ENCODE results near the gene LCE7A. TPM values are rescaled to one million over a fixed set of nuclear protein-coding genes. Genes with fewer than 3 reads are reported as not detected.

The LCE7A gene
- total RNA-seq, 2 donors from 2014 or later = not detected

DNA sequence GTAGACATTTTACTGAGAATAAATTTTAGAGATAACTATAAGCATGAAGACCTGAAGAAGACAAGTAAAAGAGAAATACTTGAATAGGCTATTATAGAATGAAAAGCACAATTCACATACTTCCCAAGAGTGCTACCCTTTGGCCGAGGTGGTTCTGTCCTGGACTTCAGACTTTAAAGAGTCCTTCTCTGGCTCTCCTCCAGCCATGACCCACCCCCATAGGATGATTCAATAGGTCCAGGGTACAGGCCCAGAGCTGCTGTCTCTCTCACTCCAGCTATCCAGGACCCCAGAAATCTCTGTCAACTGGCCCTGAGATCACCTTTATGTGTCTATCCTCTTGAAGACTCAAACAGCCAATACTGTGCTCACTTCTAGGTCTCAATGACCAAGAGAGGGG lies 17.0 kb downstream of the LCE7A start:
- ATAC-seq = no peak
- intact Hi-C loops (cut with DNase I, micrococcal nuclease) = no loop called here
- no peak for DNase-seq

DNA sequence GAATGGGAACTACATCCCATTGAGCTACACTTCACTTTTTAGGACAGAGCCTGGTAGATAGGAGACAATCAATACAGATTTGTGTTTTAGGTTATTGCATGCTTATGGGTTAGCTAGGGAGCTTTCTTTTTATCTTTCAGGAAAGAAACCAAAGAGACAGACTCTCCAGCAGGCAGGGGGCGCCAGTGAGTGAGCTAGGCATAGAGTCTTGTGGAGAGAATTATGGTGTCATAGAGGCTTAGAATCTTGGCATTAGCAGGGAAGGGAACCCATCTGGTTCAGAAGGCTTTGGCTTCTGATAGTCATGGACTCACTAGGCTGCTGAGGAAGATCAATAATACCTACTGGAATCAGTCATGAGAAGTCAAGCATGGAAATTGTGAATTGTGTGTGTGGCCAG lies 18.2 kb downstream of the LCE7A start, which contains the start of gene SMCP:
Gene SMCP (plus strand): TSS at position 281 of the 400 bp plus-strand sequence. CDS start 6,101 bp downstream, outside the sequence.
- intact Hi-C loops (cut with DNase I, micrococcal nuclease) = no loop called here
- ATAC-seq = no peak

DNA sequence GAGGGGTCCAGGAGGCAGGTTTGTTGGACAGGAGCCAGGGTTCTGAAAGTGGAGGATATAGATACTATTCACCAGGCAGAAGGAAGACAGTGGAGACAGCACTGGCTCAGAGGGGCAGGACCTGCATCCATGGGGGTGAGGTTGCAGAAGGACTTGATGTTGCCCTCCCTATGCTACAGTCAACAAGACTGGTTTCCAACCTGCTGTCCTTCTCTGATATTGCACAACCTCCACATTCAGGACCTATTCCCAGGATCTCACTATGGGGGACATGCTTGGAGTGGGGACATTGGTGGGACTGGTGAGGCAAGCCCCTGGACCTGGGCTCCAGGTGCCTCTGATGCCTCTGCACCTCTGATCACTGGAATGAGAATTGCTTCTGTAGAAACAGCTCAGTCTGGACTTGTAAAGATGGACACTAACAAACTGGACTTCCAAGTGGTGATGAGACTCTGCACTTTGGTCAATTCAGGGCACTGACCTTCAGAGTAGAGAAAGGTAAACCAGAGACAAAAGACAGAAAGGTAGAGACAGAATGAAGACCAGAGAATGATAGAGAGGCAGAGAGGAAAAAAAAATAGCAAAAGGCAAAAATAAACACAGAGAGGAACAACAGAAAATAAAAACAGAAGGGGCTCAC lies 19.9 kb downstream of the LCE7A start:
- intact Hi-C loops (cut with DNase I, micrococcal nuclease) = loop anchor here in 1 of 2 donors (10.0 kb wide), 1 partner anchor 705 kb away; no protein-coding TSS in a partner anchor
- no peak for ATAC-seq
- DNase-seq = no peak

More for the DNA sequence above, 18.2 kb downstream of the LCE7A start, which contains the start of gene SMCP:
- no peak for DNase-seq

DNA sequence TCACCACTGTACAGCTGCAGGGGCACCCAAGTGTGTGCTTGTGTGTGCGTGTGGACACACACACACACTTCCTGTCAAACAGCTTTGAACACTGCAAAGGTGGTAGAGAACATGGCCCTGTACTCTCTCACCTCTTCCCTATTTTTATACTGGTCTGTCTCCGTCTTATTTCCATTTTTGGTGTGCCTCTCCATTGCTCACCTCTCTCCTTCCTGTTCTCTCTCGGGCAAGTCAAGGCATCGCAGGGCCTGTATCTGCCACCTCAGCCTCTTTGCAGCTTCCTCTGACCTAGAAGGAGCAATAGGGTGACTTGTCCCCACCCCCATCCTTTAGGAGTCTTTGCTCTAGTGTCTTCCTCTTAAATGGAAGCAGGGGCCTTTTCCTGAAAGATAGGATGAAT lies 20.5 kb downstream of the LCE7A start:
- ATAC-seq (no peak), DNase-seq (no peak)
- intact Hi-C loops (cut with DNase I, micrococcal nuclease) = loop anchor here in 1 of 2 donors (10.0 kb wide), 1 partner anchor 706 kb away; no protein-coding TSS in a partner anchor

DNA sequence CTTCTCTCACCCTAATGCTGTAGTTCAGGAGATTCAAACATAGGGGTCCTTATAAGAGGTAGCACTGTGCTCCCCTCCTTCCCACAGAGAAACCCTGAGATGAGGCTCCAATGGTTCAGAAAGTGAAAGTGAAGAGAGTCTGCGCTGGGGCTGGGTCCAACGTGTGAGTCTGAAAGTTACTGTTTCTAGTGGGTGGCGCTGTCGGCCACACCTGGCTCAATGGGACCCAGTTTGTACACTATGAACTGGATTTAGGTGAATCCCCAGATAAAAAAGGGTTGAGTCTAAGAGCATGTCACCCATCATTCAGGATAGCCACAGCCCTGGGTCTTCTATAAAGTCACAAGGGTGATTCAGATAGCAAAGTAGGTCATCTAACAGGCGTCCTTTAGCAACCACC lies 21.1 kb downstream of the LCE7A start:
- intact Hi-C loops (cut with DNase I, micrococcal nuclease) = loop anchor here in 1 of 2 donors (10.0 kb wide), 1 partner anchor 706 kb away; no protein-coding TSS in a partner anchor
- DNase-seq (no peak), ATAC-seq (no peak)

DNA sequence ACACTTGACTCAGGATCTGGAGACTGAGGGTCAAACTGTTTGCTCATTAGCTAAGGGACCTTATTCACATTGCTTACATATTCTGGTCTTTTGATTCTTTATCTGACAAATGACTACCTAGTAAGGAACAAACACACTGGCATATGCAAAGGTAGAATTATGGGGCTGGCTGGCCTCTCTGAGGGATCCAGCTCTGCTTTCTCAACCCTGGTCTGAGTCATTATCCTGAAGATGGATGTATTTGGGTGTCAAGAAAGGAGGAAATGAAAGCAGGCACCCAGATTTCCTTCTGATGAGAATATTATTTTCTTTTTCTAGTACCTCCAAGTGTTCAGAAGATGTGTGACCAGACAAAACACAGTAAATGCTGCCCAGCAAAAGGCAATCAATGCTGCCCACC lies 24.3 kb downstream of the LCE7A start:
- intact Hi-C loops (cut with DNase I, micrococcal nuclease) = loop anchor here in 1 of 2 donors (10.0 kb wide), 1 partner anchor 709 kb away; no protein-coding TSS in a partner anchor
- DNase-seq = no peak

DNA sequence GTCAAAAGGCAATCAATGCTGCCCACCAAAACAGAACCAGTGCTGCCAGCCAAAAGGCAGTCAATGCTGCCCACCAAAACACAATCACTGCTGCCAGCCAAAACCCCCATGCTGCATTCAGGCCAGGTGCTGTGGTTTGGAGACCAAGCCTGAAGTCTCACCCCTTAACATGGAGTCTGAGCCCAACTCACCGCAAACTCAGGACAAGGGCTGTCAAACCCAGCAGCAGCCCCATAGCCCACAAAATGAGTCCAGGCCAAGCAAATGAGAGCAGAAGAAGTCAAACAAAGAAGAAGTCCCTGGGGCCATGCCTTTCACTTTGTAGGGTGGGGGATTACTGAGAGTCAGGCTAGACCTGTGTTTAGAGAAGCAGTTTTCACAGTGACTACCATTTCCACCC lies 24.7 kb downstream of the LCE7A start:
- ATAC-seq (no peak), DNase-seq (no peak)
- intact Hi-C loops (cut with DNase I, micrococcal nuclease) = loop anchor here in 1 of 2 donors (10.0 kb wide), 1 partner anchor 710 kb away; no protein-coding TSS in a partner anchor

More for the DNA sequence above, 24.3 kb downstream of the LCE7A start:
- ATAC-seq = no peak

DNA sequence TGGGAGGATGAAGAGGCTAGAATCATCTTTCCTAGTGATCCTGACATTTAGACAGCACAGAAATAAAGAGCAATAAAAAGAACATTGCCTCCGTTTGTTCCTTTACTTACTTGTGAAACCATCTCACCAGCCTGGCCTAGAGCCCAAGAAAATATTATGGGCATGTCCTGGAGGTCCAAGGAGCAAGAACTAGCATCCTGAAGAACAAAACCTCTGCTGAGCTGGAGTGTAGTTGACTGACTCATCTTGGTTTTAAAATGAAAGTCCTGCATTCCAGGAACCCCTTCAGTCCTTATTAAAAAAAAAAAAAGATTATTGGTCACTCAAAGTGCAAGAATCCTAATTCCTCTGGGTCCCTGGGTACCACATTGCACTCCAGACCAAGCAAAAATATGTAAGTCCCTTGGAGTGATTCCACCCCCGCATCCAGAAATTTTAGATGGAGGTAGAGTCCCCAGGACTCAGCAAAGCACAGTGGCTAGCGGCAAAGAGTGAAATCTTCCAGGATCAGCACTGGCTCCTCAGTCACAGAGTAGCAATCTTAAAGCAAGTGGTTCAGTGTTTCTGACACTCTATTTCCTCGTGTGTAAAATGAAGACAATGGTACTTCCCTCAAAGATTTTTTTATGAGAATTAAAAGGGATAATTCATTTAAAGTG lies 25.3 kb downstream of the LCE7A start:
- intact Hi-C loops (cut with DNase I, micrococcal nuclease) = loop anchor here in 1 of 2 donors (10.0 kb wide), 1 partner anchor 710 kb away; no protein-coding TSS in a partner anchor
- ATAC-seq (no peak), DNase-seq (no peak)

DNA sequence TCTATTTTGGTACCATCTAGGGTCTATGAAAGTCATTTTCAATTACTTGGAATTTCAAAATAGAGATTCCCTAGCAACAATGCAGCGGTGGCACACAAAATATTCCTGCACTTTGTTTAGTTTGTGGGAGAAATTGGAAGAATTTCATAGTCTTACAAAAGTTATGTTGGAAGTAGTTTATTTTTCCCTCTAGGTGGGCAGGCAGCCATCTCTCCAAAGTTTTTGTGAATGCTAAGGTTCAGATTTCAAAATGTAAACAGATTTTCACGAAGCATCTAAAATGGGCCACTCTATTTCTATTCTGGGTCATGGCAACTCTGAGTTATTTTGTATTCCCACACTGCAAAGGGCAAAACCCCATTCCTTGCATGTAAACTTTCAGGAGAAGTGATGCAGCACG lies 26.3 kb downstream of the LCE7A start:
- intact Hi-C loops (cut with DNase I, micrococcal nuclease) = loop anchor here in 1 of 2 donors (10.0 kb wide), 1 partner anchor 711 kb away; no protein-coding TSS in a partner anchor
- ATAC-seq (no peak), DNase-seq (no peak)

DNA sequence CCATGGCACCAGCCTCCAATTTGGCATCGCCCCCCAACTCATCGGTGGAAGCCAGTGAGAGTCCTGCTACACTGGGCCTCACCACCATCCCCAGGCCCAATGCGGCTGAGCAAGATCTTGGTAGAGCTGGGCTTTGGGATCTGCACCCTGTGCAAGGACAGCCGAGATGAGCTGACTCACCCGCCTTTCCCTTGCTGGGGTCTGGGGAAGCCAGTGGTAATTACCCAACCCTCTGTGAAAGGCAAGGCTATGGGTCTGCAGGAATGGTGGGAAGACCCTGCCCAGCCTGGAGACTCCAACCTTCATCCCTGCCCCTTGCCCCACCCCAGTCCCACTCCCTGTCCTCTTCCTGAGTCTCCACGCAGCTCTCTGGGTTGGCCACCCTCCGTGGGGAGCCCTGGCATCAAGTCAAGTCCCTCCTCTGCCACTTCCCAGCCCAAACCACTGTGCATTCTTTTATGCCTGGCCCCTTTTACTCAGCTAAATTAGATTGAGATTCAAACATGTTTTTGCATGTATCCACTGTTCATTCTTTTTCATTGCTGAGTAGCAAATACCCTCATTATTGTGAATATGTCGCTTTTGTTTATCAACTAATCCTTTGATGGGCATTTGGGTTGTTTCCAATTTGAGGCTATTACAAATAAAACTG lies 27.1 kb downstream of the LCE7A start:
- intact Hi-C loops (cut with DNase I, micrococcal nuclease) = loop anchor here in 1 of 2 donors (10.0 kb wide), 1 partner anchor 712 kb away; no protein-coding TSS in a partner anchor
- DNase-seq = no peak
- no peak for ATAC-seq

DNA sequence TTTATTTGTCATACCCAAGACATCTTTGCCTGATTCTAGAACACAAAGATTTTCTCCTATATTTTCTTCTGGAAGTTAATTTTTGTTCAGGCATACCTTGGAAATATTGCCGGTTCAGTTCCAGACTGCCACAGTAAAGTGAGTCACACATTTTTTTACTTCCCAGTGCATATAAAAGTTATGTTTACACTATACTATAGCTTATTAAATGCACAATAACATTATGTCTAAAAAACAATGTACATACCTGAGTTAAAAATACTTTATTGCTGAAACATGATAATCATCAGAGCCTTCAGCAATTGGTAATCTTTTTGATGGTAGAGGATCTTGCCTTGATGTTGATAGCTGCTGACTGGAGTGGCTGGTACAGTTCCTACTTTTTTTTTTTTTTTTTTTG lies 28.3 kb downstream of the LCE7A start:
- ATAC-seq = no peak
- intact Hi-C loops (cut with DNase I, micrococcal nuclease) = loop anchor here in 1 of 2 donors (10.0 kb wide), 1 partner anchor 713 kb away; no protein-coding TSS in a partner anchor
- no peak for DNase-seq

DNA sequence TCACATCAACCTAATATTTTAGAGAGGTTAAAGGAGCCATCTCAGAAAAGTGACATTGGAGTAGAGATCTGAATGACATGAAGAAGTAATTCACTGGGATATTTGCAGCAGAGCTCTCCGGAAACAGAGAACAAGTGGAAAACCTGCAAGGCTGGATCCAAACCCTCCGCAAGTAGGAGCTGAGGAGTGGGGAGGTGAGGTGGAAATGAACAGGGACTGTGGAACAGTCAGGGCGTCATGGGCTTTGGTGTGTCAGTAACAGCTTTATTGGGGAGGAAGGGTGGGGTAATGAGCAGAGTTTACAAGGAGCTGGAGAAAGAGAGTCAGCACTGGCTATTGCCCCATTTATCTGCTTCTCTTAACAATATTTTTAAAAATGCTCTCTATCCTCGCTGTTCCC lies 39.2 kb downstream of the LCE7A start:
- intact Hi-C loops (cut with DNase I, micrococcal nuclease) = no loop called here
- DNase-seq (no peak), ATAC-seq (no peak)

DNA sequence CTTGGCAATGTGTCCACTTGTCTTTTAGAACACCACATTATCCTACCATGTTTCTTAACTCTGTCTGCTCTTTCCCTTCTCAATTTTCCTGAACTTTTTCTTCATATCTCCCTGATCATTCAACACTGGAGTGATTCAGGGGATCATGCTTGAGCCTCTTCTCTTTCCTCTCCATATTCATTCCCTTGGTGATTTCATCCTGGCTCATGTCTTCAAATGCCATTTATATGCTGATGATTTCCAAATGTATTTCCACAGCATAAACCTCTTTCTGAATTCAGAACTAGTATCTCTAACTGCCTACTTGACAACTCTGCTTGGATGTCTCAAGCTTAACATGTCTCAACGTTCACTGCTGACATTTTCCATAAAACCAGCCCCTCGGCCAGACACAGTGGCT lies 40.1 kb downstream of the LCE7A start:
- no peak for ATAC-seq
- DNase-seq = no peak
- intact Hi-C loops (cut with DNase I, micrococcal nuclease) = no loop called here

DNA sequence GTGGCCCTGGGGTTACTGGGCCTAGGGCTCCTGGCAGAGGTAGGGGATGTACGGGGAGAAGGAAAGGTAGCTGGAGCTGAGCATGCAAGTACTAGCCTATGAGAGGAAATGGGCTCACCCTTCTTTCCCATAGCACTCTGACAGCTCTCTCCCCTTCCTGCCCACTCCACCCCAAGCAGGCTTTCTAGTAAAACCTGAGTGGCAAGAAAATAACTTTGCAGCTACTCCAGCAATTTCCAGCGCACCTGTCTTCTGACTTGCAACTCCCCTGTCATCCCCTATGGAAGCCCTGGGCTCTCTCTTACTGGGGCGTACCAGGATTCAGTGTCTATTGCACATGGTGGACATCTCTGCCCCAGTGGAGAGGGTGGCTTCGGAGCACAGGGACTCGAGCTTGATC lies 41.8 kb downstream of the LCE7A start:
- ATAC-seq (no peak), DNase-seq (no peak)
- intact Hi-C loops (cut with DNase I, micrococcal nuclease) = no loop called here

DNA sequence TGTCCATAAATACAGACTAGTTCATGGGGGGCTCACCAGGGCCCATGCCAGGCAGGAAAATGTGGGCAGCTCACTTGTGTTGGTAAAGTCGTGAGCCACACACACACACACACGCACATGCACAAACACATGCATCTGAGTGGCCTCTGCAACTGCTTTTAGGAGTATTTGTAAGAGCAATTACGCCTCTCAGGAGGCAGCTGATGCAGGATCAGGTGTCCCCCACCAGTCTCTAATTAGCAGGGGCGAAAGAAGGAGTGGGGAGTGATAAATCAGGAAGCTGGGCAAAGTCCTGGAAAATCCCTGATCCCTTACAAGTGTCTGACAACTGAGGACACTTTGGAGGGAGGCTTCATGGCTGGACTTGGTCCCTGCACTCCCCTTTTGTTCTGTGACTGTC lies 42.8 kb downstream of the LCE7A start:
- DNase-seq = no peak
- ATAC-seq = no peak
- intact Hi-C loops (cut with DNase I, micrococcal nuclease) = no loop called here

DNA sequence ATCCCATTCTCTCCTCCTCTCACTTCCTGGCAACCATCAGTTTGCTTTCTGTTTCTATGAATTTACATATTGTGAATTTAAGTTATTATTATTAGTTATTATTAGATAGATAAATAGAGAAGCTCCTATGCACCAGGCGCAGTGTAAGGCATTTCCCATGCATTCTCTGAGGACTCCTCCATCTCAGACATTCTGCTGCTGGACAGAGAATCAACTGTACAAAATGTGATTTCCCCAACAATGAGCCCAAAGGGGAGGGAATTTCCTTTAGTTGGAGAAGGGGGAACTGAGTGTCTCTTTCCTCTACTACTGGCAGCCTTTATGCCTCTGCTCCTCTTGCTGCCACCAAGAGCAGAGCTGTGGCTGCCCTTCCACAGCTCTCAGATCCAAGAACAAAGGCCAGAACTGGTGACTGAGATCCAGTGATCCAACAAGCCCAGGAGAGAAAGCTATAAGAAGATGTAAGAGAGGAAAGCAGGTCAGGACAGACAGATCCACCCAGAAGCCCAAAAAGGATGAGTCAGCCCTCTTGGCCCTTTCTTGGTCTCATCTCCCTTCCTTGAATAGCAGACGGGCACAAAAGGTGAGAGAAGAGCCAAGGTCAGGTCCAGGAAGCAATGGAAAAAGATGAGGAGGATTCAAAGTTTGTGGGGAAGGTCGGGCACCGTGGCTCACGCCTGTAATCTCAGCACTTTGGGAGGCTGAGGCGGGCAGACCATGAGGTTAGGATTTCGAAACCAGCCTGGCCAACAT lies 45.1 kb downstream of the LCE7A start:
- no peak for ATAC-seq
- no peak for DNase-seq
- intact Hi-C loops (cut with DNase I, micrococcal nuclease) = no loop called here

DNA sequence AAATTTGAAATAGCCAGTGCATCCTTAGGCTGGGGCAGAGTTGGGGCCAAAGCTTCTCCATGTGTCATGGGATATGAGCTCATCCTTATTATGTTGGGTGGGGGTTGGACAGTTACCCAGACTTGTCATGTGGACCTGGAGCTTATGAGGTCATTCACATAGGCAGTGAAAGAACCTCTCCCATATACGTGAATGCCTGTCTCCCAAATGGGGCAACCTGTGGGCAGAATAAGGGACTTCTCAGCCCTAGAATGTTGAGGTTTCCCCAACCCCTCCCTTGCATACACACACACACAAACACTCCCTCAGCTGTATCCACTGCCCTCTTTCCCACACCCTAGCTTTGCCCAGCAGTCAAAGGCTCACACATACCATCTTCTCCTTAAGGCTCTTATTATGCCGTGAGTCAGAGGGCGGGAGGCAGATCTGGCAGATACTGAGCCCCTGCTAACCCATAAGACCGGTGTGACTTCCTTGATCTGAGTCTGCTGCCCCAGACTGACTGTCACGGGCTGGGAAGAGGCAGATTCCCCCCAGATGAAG lies 46.3 kb downstream of the LCE7A start:
- no peak for DNase-seq
- intact Hi-C loops (cut with DNase I, micrococcal nuclease) = no loop called here
- ATAC-seq = no peak
